HG03135 (cell line): Measurements from ENCODE around the gene ZNF35.
A peak's percentile ranks its signal among the peaks of the same experiment; 100 is the strongest.
"Not testable (repeated sequence)": the region's sequence is repeated elsewhere in the genome, so short reads cannot be mapped to it uniquely, and the experiment has no call there.

Experiments used
- ATAC-seq: cut with Tn5 transposase; IDR thresholded peaks from one replicate; pipeline ENCODE4 v1.9.1; 2021; ENCODE audit warnings: mild to moderate bottlenecking, moderate library complexity; ENCODE audit not compliant: unreplicated experiment

Gene ZNF35

GRCh38 chr3:44648564-44649229 is at the start of gene ZNF35:
Gene ZNF35, plus strand, starts transcription at chr3:44648732. Its CDS starts 2,336 bp downstream, at chr3:44651068.
- ATAC-seq: peak; percentile 95

GRCh38 chr3:44601749-44602148 is 46.8 kb upstream of the ZNF35 start:
- no peak for ATAC-seq

- ATAC-seq: no peak
Observed at GRCh38 chr3:44612678-44613077, 35.9 kb upstream of the ZNF35 start.

GRCh38 chr3:44624749-44625480 is 23.6 kb upstream of the ZNF35 start, which contains the start of gene ZNF197:
Gene ZNF197, plus strand, starts transcription at chr3:44625036. Its CDS starts 4,119 bp downstream, at chr3:44629155.
- peak; percentile 90 for ATAC-seq

GRCh38 chr3:44628716-44629115 is 19.8 kb upstream of the ZNF35 start:
- ATAC-seq: no peak

- no peak for ATAC-seq
Observed at GRCh38 chr3:44632193-44632592, 16.3 kb upstream of the ZNF35 start.

GRCh38 chr3:44642337-44642736 is 6.2 kb upstream of the ZNF35 start:
- no peak for ATAC-seq

GRCh38 chr3:44643024-44643423 is 5.5 kb upstream of the ZNF35 start:
- no peak for ATAC-seq

- ATAC-seq: no peak
Observed at GRCh38 chr3:44647771-44648170, 761 bp upstream of the ZNF35 start.

- no peak for ATAC-seq
Observed at GRCh38 chr3:44649709-44650108, 1.2 kb downstream of the ZNF35 start.

GRCh38 chr3:44654039-44654438 is 5.5 kb downstream of the ZNF35 start:
- ATAC-seq: no peak

GRCh38 chr3:44659015-44659414 is 10.5 kb downstream of the ZNF35 start:
- ATAC-seq: no peak

- no peak for ATAC-seq
Observed at GRCh38 chr3:44659434-44659833, 10.9 kb downstream of the ZNF35 start.

GRCh38 chr3:44661189-44661588 is 12.7 kb downstream of the ZNF35 start:
- no peak for ATAC-seq

- no peak for ATAC-seq
Observed at GRCh38 chr3:44665173-44665572, 16.6 kb downstream of the ZNF35 start.

- no peak for ATAC-seq
Observed at GRCh38 chr3:44666346-44666745, 17.8 kb downstream of the ZNF35 start.

- no peak for ATAC-seq
Observed at GRCh38 chr3:44669760-44670159, 21.2 kb downstream of the ZNF35 start.

GRCh38 chr3:44673466-44673865 is 24.9 kb downstream of the ZNF35 start:
- not testable (repeated sequence) for ATAC-seq

GRCh38 chr3:44674211-44674610 is 25.7 kb downstream of the ZNF35 start:
- no peak for ATAC-seq

GRCh38 chr3:44678480-44679116 is 30.1 kb downstream of the ZNF35 start:
- ATAC-seq: no peak

GRCh38 chr3:44680921-44681455 is 32.5 kb downstream of the ZNF35 start:
- ATAC-seq: no peak
